22Rv1 (cell line): ENCODE measurements around the gene CCT8.

Experiments
- H3K27ac ChIP-seq: fragments of 450-650 bp; 2 replicates; pipeline ENCODE4 v1.5.1; 2017
- CTCF ChIP-seq: fragments of 450-650 bp; IDR thresholded peaks from 2 replicates; pipeline ENCODE4 v1.5.1; 2017; ENCODE audit warnings: mild to moderate bottlenecking
- ZFX ChIP-seq: fragments of 450-650 bp; IDR thresholded peaks from 2 replicates; pipeline ENCODE4 v1.6.1; 2017; ENCODE audit warnings: antibody characterized with exemption, borderline replicate concordance

CCT8 gene

GRCh38 chr21:29084372-29084771 is 10.9 kb upstream of the CCT8 start:
- TF ChIP-seq CTCF (no peak), ZFX (no peak)
- no peak overlapping the region for H3K27ac ChIP-seq

GRCh38 chr21:29083306-29083705 is 9.9 kb upstream of the CCT8 start:
- no peak for TF ChIP-seq ZFX
- no peak for TF ChIP-seq CTCF
- no peak overlapping the region for H3K27ac ChIP-seq

GRCh38 chr21:29082046-29082815 is 8.8 kb upstream of the CCT8 start:
- no peak overlapping the region for H3K27ac ChIP-seq
- no peak for TF ChIP-seq ZFX
- no peak for TF ChIP-seq CTCF

- TF ChIP-seq ZFX (no peak), CTCF (no peak)
- no peak overlapping the region for H3K27ac ChIP-seq
Observed at GRCh38 chr21:29080454-29080941, 7.0 kb upstream of the CCT8 start.

- no peak for TF ChIP-seq ZFX
- TF ChIP-seq CTCF, result no peak
- H3K27ac ChIP-seq, result no peak overlapping the region
Observed at GRCh38 chr21:29078869-29079767, 5.7 kb upstream of the CCT8 start.

GRCh38 chr21:29077651-29078090 is 4.2 kb upstream of the CCT8 start:
- no peak for TF ChIP-seq ZFX
- TF ChIP-seq CTCF, result no peak
- H3K27ac ChIP-seq, result peak overlapping the region; percentile 81

- H3K27ac ChIP-seq, result peak overlapping the region; percentile 81
Observed at GRCh38 chr21:29076731-29077640, 3.5 kb upstream of the CCT8 start.
